Dedifferentiated amniotic fluid mesenchymal stem cell (primary cell): ENCODE results near the gene NEK6.

ENCODE experiments used
- DNase-seq: peaks from one replicate; pipeline ENCODE4 v3.0.0-alpha.2; 2016; ENCODE audit errors: extremely low spot score

Gene NEK6

DNA sequence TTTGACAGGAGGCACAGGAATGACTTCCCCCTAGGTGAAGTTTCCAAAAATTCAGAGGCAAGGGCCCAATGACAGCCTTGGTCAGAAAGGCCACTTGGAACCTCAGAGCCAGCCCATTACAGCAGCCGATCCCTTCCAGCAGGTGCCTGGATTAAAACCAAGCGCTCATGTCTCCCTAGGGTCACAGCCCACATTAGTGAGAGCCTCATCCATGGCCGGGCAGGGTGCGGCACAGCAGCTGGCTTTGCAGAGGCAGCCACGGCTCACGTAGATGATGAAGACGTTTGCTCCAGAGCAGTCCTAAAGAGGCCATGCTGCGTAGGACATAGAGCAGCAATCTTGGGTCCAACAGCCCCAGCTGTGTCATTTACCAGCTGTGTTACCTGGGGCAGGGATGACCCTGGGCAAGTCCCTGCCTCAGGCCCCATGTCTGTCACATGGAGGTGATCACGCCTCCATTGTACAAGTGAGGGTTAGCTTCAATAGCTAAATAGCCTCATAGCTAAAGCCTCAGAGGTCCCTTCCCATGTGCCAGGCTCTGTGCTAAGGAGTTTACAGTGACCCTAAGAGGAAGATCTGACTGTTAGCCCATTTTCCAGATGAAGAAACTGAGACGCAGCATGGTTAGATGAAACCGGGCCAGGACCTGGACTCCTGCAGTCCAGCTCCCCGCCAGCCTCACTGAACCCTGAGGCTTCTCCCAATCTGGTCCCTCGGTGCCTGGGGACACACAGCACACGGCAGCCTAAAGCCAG lies 39.2 kb downstream of the NEK6 start:
- no peak for DNase-seq

DNA sequence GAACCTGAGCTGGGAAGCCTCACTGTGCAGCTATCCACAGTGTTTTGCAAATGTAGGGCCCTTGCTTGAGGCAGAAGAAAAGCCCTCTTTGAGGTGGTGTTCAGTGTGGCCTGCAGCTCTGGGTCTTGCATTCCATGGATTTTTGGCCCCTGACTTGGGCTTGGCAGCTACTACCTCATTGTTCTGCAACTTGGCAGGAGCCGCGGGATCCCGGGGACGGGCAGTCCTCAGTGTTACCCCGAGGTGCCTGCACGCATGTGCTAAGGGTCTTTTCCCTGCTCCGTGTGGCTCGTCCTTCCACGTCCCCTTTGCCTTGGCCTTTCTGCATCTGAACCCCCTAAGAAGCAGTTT lies 39.8 kb downstream of the NEK6 start:
- DNase-seq, result peak; percentile 96

DNA sequence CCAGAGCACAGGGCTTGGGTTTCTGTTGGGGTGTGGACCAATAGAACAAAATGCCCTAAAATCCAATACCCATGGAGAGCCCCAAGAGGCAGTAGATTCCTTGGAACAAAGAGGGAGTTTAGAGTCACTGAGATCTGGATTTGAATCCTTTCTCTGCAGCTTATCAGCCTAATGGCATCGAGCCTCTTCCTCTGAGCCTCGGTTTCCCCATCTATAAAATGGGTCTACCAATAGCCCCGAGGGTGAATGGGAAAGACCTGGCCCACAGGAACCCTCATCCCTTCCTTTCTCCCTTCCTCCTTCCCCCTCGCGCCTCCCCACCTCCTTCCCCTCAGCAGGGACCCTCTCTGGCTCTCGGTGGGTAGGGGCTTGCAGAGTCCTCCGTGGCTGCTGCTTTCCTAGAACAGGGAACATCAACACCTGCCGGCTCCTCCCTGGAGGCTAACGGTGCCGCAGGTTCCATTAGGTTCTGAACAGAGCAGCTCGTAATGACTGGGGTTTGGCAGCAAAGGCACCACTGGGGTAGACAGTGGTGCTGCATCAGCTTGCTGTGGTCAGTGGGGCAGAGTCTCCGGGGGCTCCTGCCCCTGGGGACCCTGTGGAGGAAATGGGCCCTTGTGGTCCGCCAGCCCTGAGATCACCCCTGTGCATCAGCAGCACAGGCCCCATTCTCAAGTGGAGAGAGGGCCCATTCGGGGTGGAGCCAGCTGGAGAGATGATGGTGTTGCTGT lies 40.3 kb downstream of the NEK6 start:
- no peak for DNase-seq

DNA sequence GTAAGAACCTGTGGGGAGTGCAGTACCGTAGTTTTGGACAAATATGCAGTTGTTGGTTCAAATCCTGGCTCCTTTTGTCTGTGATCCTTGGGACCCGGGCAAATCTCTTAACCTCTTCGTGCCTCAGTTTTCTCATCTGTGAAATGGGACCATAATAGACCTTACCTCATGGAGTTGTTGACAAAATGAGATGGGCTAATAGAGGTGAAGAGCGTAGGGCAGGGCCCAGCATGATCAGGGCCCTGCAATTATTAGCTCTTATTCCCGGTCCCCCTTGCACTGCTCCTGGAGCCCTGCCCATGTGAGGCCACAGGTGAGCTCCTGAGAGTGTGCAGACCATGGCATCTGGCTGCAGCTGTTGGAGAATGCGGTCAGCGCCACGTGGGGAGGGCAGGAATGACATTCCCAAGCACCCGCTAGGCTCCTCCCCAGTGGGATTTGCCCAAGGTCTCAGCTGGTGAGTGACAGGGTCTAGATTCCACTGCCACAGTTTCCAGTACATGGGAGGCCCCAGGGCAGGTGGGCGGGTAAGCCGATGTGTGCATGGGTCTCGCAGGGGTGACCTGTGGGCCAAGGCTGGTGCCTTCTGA lies 41.0 kb downstream of the NEK6 start:
- DNase-seq, result no peak

DNA sequence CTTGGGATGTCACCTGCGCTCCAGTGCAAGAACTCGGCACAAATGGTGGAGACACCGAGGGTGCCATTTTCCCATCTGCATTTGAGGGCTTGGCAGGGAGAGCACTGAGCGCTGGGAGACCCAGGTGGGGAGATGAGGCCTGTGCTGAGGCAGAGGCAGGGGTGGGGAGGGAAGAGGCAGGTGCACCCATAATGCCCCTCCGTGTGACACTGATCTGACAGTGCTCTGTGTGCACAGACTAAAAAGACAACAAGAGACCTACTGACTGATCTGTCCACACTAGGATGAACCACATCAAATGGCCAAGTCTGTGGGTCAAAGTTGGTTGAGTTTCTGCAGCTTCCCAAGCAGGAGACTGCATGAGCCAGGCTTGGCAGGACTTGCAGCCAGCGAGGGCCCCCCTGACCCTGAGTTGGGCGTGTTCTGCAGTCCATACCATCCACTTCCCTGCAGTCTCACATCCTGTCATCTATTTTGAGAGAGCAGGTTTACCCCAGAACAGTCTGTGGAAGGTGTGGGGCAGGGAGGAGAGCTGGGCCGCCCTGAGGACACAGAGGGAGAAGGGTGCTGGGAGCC lies 41.9 kb downstream of the NEK6 start:
- DNase-seq, result no peak

DNA sequence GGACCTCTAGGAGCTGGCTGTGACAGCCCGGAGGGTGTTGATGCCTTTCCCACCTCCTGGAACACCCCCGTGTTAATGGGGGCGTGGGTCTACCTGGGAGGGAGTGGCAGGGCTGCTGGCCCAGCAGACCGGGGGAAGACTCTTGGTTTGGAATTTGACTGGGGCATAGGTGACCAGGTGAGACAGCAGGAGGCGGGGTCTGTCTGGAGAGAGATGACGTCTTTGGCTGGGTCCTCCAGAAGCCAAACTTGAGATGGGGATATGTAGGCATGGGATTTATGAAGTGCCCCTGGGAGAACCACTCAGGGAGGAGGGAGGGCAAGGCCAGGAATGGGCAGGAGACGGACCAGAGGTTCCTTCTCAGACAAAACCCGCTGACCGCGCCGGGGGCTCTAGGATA lies 42.6 kb downstream of the NEK6 start:
- no peak for DNase-seq

DNA sequence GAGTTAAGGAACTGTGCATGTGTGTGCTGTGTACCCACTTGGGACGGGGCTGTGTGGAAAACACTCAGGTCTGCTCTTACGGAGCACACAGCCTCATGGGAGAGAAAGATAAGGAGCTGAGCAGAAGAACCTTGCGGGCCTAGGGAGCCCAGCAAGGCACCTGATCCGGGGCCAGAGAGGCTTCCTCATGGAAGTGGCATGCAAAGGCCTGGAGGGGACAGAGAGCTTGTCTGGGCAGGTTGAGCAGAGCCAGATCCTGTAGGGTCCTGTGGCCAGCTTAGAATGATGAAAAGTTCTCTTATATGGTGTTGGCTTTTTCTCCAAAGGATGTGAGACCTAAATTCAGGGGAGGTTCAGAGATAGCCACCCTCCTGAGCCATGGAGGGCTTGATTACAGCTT lies 45.2 kb downstream of the NEK6 start:
- no peak for DNase-seq

DNA sequence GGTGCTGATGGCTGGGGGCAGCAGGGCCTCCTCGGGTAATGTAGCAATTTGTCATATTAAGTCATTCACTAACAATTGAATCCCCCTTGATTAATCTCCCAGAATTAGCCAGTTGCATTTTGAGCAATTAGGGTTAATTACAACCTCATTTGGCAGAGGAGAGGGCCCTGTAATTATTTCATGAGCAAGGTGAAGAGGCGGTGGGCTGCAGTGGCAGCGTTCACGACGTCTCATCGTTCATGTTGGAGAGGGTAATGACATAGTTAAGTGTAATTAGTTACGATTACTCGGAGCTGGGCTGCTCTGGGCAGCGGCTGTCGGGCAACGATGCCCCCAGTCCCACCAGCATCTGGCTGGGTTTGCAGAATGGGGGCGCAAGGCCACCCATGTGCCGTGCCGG lies 46.0 kb downstream of the NEK6 start:
- DNase-seq, result no peak

DNA sequence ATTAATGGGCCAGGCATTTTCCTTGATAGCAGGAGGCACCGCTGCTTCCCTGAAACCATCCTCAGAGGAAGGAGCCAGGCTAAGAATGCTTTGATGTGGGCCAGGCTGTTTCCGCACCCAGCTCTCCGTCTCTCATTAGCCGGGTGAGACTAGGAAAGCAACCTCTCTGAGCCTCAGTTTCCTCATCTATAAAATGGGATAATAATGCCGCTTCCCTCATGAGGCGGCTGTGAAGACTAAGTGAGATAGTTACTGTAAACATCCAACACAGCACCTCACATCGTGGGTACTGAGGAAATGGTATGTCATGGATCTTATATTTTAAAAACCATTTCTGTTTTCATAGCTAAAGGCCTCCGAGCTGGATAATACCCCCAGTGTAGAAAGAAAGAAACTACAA lies 46.5 kb downstream of the NEK6 start:
- DNase-seq, result no peak

DNA sequence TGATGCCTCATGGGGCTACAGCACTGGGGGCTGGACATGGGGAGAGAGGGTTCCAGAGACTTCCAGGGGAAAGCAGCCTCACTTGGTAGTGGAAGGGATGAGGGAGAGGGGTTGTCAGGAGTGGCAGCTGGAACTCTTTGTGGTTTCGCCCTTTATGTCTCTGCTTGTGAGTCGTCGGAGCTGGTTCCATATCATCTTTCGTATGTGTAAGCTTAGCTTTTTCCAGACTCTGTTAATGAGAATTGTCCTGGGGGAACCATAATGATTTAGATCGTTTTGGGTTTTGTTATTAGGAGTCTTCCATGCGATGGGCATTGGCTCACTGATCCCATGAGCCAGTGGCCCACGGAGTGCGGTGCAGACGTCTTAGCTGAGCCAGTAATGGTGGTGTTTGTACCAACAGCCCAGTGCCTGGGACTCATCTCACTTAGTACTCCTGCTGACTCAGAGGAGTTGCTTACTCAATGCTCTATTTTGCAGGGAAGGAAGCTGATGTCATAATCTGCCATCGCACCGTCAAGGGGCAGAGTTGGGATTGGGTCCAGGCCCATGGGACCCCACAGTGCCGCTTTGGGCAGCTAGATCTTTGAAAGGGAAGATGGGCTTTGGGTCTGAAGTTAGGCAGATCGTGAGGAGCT lies 48.5 kb downstream of the NEK6 start:
- DNase-seq, result peak; percentile 74

DNA sequence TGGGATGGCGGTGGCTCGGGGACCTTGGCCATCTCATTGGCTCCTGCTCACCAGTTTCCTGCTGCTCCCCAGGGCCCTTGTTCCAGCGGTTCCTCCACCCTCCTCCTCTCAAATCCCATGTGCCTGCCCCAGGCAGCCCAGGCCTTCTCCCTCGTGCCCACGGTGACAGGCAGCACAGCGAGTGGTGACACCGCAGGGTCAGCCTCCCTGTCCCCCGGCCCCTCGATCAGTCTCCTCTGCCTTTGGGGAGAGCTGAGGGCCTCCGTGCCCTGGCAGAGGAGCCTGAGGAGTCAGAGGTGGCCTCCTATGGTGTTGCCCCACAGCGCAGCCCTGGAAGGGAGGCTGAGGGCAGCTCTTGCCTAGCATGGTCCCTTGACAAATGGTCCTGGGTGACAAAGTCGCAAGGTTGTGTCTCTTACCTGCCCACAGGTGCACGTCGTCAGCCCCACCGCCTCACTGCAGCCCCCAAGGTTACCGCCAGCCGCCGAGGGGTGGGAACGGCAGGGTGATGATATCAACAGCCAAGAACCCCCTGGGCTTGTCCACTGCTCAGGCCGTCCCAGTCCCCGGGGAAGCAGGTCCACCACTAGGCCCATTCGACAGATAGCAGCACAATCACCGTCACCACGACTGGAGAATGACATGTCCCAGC lies 49.8 kb downstream of the NEK6 start:
- DNase-seq, result no peak

DNA sequence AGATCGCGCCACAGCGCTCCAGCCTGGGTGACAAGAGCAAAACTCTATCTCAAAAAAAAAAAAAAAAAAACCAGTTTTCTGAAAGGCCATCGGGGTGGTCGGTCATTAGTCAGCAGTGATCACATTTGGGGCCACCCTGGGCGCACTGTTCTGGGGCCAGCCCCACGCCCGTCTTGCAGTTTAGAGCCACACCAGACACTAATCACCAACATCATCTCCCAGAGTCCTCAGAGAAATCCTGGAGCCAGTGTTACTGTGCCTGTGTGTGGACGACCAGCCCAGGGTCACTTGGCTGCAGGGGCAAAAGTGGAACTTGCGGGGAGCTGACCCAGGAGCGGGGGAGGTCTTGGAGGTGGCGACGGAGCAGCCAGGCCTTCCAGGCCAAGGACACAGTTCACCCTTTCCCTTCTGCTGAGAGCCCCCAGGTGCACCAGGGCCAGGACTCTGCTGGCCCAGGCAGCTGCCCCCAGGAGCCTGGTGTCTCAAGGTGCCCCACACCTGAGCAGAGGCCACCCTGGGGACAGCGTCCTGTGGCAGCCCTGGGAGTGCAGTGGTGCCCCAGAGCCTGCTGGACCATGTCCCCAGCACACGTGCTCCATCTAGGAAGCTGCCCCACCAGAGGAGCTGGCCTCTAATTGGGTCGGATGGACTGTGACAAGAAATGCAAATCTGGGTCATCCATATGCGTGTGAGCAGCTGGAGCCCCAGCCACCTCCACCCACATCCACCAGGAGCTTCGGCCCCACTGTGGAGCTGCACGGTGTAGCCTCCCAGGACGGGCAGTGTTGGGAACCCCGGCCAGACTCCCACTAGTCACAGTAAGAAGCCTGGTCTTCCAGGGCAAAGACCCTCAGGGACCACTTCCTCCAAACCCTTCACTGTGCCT lies 51.1 kb downstream of the NEK6 start:
- no peak for DNase-seq

DNA sequence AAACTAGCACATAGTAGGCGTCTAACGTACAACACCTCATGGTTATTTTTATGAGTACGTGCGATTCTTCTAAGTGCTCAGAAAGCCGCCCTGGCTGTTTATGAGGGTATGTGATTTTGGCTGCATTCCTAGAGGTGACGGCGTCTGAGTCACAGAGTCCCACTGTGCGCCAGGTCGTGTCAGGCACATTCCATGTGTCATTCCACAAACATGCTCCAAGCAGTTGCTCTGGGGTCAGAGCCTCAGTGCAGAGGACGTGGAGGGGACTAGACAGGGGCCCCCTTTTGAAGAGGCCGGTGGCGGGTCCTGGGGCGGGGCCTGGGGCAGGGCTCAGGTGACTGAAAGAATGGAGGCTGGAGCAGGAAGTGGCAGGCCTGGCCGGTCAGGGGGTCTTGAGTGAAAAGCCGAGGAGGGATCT lies 51.9 kb downstream of the NEK6 start:
- DNase-seq, result peak; percentile 90

DNA sequence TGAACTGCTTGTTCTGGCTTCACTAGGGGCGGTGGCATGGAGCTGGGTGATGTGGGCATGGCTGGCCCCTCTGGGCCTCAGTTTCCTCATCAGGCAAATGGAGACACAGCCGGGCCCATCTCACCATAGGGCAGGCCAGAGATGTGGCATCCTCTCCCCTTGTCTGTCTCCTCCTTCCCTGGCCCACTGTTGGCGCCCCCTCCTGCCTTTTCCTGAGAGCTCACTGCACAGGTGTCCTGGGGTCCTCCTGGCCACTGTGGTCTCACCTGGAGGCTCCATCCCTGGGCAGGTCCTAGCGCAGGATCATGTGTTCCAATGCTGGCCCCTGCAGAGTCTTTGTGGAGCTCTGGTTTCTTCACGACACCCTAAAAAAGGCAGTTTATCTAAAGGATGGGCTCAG lies 53.5 kb downstream of the NEK6 start:
- DNase-seq, result no peak

DNA sequence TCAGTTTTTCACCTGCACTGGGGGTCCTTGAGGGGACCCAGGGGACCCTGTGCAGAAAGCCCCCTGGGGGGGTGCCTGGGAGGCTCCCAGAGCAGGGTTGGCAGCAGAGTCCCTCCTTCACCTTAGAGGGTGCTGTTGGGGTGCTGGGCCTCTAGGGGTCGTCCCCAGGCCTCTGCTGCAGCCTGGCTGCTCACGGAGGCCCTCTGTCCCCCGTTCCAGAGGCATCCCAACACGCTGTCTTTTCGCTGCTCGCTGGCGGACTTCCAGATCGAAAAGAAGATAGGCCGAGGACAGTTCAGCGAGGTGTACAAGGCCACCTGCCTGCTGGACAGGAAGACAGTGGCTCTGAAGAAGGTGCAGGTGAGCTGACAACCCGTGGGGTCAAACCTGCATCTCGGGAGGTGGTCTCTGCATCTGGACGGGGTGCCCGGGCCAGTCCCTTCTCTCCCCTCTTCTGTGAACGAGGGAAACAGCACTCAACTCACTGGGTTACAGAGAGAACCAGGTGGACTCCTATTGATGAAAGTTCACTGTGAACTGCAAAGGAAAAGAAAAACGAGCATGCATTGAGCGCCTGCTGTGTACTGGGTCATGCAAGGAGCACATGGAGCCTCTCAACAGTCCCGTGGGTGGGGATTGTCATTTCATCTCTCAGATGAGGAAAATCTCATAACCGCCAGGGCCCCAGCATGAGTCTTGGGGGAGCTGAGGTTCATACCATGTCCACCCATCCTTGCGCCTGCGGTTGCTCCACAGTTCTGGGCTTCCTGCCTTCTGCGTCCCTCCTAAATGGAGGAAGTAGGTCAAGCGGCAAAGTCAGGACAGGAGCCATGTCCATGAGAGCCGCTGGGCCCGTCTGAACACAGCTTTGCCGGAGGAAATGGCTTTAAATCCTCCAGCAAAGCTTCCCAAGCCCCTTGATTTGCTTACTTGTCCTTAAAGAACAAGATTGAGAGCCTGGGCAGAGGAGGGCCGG lies 54.8 kb downstream of the NEK6 start:
- no peak for DNase-seq

DNA sequence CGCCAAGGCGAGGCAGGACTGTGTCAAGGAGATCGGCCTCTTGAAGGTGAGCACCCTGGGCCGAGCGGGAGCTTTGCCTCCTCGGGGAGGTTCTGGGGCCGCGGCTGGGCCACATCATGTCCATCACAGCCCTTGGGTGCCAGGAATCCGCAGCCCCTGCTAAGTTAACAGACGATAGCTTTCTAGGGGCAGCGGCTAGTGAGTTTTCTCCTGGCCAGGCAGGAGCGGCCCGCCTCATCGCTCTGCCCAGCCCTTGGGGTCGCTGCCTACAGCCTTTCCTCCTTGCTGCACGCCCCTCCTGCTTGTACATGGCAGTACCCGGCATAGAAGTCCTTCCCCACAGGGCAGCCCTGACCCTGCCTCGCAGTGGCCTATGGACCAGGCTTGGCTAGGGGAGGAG lies 56.2 kb downstream of the NEK6 start:
- DNase-seq, result no peak

DNA sequence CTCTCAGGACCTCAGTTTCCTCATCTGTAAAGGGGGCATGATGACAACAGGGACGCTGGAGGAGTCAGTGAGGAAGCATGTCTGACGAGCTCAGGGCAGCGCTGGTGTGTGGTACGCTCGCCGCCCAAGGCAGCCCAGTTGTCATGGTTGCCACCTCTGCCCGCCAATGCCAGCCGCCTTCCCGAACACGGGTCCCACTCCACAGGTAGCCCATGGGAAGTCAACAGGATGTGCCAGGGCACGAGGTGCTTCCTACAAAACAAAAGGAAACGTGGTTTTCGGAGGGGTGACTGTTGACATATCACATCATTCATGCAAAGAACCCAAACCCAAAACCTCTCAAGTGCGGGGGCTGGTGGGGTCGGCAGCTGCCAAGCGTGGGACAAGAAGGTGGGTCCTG lies 58.1 kb downstream of the NEK6 start:
- DNase-seq, result no peak

DNA sequence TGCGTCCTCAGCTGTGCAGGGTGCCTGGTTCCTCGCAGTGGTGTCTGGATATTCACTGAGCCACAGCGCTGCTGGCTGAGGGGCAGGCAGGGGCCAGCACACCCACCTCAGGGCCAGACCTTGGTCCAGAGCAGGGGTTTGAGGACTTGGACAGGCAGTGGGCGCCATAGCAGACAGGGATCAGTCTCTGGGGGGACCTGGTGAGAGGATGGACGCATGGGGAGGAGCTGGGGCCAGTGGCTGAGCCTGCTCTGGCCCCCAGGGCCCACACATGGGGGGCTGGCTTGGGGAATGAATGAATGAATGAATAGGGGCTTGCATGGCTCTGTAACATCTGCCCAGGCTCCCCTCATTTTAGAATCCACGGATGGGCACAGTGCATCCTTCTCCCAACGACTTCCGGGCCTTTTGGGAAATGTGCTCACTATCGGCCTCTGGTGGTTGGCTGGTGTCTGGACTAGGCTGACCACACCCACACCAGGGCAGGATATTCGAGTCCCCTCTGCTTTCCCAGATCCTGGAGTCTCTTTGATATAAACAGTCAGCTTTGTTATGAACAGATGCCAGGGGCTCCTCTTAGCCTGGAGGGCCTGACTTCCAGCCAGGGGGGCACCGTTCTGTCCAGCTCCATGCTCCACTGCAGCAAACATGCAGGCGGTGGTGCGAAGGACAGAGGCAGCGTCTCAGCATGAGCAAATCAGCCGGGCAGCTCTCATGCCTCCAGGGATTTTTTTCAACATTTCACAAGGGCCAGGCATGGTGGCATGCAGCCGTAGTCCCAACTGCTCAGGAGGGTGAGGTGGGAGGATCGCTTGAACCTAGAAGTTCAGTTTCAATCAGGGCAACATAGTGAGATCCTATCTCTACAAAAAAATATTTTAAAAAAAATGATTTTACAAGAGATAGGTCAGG lies 62.6 kb downstream of the NEK6 start:
- peak; percentile 41 for DNase-seq

DNA sequence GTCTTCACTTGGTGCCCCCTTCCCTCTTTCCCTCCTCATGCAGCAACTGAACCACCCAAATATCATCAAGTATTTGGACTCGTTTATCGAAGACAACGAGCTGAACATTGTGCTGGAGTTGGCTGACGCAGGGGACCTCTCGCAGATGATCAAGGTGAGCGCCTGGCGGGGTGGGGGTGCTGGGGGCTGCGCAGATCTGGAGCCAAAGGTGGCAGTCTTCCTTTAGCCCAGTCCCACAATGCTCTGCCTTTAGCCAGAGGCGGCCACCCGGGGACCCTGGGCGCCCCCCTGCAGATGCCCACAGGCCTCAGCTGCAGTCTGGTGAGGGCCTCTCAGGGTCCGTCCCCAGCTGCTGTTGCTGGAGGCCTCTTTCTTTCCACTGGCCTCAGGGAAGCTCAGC lies 63.7 kb downstream of the NEK6 start:
- no peak for DNase-seq
